Gastrocnemius medialis (tissue), 4 donors: ENCODE measurements around the gene MICOS13. TPM values are rescaled to one million over a fixed set of nuclear protein-coding genes. Genes with fewer than 3 reads are reported as not detected.

Experiments used
- ATAC-seq, 2 donors: fragments of 150-250 bp; one replicate each; pipeline ENCODE4 v1.9.1; 2016
- DNase-seq, 2 donors: peaks; one replicate each; pipeline ENCODE4 v3.0.0-alpha.2; 2019
- H3K27ac ChIP-seq, 4 donors: fragments of 200-600 bp; sonication (generic); 1 replicate in 1 of 4; 2 replicates in 3 of 4; pipeline ENCODE4 v1.5.1; 2016 to 2018; ENCODE audit warnings: mild to moderate bottlenecking in 2 of 4, moderate library complexity in 1 of 4
- H3K27me3 ChIP-seq, 3 donors: fragments of 200-600 bp; sonication (generic) in 2 of 3; 1 replicate in 1 of 3; 2 replicates in 2 of 3; pipeline versions ENCODE4 v1.5.1 to v1.6.0; 2016 to 2019; ENCODE audit warnings: mild to moderate bottlenecking in 1 of 3, moderate library complexity in 1 of 3
- H3K36me3 ChIP-seq, 2 donors: fragments of 200-600 bp; sonication (generic) in 1 of 2; one replicate each; pipeline ENCODE4 v1.5.1; 2017 to 2018
- H3K4me1 ChIP-seq, 2 donors: fragments of 200-600 bp; sonication (generic) in 1 of 2; one replicate each; pipeline ENCODE4 v1.5.1; 2016 to 2017; ENCODE audit warnings: mild to moderate bottlenecking in 2 of 2
- H3K4me3 ChIP-seq, 4 donors: fragments of 200-600 bp; sonication (generic) in 3 of 4; 1 replicate in 1 of 4; 2 replicates in 3 of 4; pipeline ENCODE4 v1.5.1; 2016 to 2019; ENCODE audit warnings: mild to moderate bottlenecking in 2 of 4
- H3K9me3 ChIP-seq, 3 donors: fragments of 200-600 bp; sonication (generic) in 2 of 3; 1 replicate in 1 of 3; 2 replicates in 2 of 3; pipeline ENCODE4 v1.5.1; 2016 to 2019
- POLR2A ChIP-seq, 2 donors: fragments of 450-650 bp; IDR thresholded peaks; one replicate each; pipeline ENCODE4 v1.6.1; 2017; ENCODE audit warnings: antibody characterized with exemption in 2 of 2, mild to moderate bottlenecking in 2 of 2, moderate library complexity in 2 of 2
- in situ Hi-C, 4 donors: fragments of 200-750 bp; cut with MboI; loops; one replicate each; pipeline versions ENCODE4 v1.15.0 to v1.8.0; 2017; ENCODE audit warnings: low sequenced_read_pairs in 4 of 4
- intact Hi-C: fragments of 100-400 bp; cut with DNase I; formaldehyde crosslinking; loops from one replicate; pipeline ENCODE4 v1.15.1; 2023; ENCODE audit warnings: low total_unique reads
- total RNA-seq, 4 donors: library from RNA; depleted of rRNA; stranded (reverse); fragments of >200 nt; gene quantifications; one replicate each; pipeline versions ENCODE4 v1.1.0 to v1.2.3, GENCODE V29; 2016
- TF ChIP-seq, protein P1 (sequence below), 5 experiments: fragments of 450-650 bp in 3 of 5; fragments of 200-600 bp in 2 of 5; sonication (generic) in 2 of 5; IDR thresholded peaks in 4 of 5; conservative IDR thresholded peaks in 1 of 5; 1 replicate in 4 of 5; 2 replicates in 1 of 5; pipeline ENCODE4 v1.5.1; 2016 to 2019; ENCODE audit warnings: antibody characterized with exemption in 5 of 5, mild to moderate bottlenecking in 3 of 5, moderate library complexity in 3 of 5

Gene MICOS13
- total RNA-seq, 4 donors from 2014 or later = 45.7 to 122 (median 74.8) TPM

DNA sequence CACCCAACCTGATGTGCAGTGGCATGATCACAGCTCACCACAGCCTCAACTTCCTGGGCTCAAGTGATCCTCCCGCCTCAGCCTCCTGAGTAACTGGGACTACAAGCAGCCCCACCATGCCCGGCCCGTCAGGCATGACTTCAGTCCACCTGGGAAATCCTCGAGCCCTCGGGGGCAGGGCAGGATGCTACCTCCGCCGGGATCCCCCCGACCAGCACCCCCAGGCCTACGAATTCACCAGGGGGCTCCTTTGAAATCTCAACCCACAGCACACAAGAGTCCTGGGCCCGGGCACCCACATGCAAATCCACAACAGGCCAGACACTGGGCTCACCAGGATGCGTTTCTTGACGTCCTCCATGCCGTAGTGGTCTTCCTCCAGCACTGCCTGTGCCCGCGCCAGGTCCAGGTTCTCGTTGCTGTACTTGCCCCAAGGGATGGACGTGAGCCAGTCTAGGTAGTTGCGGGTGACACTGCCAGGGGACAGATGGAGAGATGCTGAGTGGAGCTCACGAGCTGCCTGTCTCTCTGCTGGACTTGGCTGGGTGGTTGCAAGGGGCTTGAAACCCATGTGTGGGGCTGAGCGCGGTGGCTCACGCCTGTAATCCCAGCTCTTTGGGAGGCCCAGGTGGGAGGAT, 20.3 kb upstream of the MICOS13 start:
- H3K36me3 ChIP-seq = peaks cover 0 to 60% of the 10 kb centered on the region in 2 donors
- DNase-seq (no peak), ATAC-seq (no peak)
- intact Hi-C loops = no loop called here
- no peak overlapping the region for H3K4me3 ChIP-seq
- in situ Hi-C loops = no loop called here
- H3K27ac ChIP-seq = no peak overlapping the region
- H3K9me3 ChIP-seq = no peaks in the 10 kb centered on the region
- H3K27me3 ChIP-seq = no peaks in the 10 kb centered on the region
- TF ChIP-seq POLR2A (IDR thresholded peaks at IDR 0.05) = no peak
- TF ChIP-seq, protein P1, sequence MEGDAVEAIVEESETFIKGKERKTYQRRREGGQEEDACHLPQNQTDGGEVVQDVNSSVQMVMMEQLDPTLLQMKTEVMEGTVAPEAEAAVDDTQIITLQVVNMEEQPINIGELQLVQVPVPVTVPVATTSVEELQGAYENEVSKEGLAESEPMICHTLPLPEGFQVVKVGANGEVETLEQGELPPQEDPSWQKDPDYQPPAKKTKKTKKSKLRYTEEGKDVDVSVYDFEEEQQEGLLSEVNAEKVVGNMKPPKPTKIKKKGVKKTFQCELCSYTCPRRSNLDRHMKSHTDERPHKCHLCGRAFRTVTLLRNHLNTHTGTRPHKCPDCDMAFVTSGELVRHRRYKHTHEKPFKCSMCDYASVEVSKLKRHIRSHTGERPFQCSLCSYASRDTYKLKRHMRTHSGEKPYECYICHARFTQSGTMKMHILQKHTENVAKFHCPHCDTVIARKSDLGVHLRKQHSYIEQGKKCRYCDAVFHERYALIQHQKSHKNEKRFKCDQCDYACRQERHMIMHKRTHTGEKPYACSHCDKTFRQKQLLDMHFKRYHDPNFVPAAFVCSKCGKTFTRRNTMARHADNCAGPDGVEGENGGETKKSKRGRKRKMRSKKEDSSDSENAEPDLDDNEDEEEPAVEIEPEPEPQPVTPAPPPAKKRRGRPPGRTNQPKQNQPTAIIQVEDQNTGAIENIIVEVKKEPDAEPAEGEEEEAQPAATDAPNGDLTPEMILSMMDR (IDR thresholded peaks at IDR 0.05 in 4 of 5, conservative IDR thresholded peaks at IDR 0.05 in 1 of 5) = no peak
- H3K4me1 ChIP-seq = no peaks in the 10 kb centered on the region

DNA sequence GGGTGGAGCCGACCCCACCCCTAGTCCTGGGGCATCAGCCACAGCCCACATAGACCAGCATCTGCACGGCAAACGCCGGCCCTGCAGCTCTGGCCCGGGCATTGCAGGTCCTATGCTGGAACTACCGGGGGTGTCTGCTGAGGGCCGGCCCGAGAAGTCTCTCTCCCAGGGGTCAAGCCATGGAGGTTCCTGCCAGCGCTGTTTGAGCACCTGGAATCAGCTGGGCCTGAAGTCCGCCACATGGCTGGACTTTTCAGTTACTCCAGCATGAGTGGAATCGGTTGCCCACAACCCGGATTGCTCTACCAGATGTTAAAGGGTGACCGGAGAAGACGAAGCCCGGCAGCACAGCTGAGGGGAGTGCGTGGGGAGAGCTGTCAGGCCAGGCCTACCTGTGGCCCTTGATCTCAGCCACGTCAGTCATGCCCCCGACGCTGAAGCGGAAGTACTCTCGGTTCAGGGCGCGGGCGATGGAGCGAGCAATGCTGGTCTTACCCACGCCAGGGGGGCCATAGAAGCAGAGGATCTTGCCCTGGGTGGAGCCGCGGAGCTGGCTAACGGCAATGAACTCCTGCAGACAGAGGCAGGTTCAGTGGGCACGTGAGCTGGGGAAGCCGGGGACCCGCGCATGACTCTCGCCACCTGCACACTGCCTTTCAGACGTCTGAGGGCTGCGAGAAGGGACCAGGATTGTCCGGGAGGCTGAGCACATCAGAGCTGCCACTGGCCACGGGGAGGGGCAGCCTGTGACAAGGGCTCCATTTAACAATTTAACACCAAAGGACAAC, 18.5 kb upstream of the MICOS13 start:
- no peak for DNase-seq
- no peak for TF ChIP-seq POLR2A (IDR thresholded peaks at IDR 0.05)
- TF ChIP-seq, protein P1 (IDR thresholded peaks at IDR 0.05 in 4 of 5, conservative IDR thresholded peaks at IDR 0.05 in 1 of 5) = no peak
- Histone ChIP-seq H3K27ac (no peak overlapping the region), H3K36me3 (peaks cover 0 to 60% of the 10 kb centered on the region in 2 donors), H3K9me3 (no peaks in the 10 kb centered on the region), H3K27me3 (no peaks in the 10 kb centered on the region), H3K4me1 (no peaks in the 10 kb centered on the region), H3K4me3 (no peak overlapping the region)
- no peak for ATAC-seq
- intact Hi-C loops (no loop called here), in situ Hi-C loops (no loop called here)

DNA sequence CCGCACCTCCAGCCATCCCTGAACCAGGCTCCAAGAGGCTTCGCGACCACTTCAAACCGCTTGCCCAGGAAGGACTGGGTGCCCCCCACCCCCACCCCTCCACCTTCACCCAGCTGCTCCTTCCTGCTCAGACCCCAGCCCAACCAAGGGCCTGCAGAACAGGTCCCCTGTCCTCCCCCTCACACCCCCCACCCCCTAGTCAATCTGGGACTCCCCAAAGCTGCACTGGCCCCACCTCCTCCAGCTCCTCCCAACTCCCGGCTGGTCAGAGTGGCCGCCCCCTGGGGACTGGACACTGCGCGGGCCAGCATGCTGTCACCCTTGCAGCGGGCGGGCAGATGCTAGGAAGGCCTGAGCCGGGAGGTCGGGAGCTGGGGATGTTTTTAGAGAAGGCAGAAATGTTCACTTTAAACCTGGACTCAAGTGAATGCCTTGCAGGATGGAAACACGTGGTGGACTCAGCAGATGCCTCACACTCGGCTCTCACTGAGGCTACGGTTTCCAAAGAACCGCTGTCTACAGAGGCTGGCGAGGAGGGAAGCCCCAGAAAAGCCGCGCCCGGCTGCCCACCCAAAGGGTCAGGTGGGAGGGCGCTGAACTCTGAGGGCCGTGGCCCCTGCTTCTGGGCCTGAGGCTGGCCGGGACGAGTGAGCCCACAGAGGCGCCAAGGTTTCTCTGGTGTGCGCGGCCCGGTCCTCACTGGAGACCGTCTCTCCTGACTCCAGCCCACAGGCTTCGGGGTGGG, 17.7 kb upstream of the MICOS13 start:
- H3K4me3 ChIP-seq = no peak overlapping the region
- TF ChIP-seq POLR2A (IDR thresholded peaks at IDR 0.05) = no peak
- TF ChIP-seq, protein P1 (IDR thresholded peaks at IDR 0.05 in 4 of 5, conservative IDR thresholded peaks at IDR 0.05 in 1 of 5) = no peak
- H3K27ac ChIP-seq = no peak overlapping the region
- DNase-seq (no peak), ATAC-seq (no peak)
- intact Hi-C loops = no loop called here
- H3K36me3 ChIP-seq = peaks cover 0 to 60% of the 10 kb centered on the region in 2 donors
- H3K4me1 ChIP-seq = no peaks in the 10 kb centered on the region
- in situ Hi-C loops = no loop called here
- no peaks in the 10 kb centered on the region for H3K9me3 ChIP-seq
- no peaks in the 10 kb centered on the region for H3K27me3 ChIP-seq

DNA sequence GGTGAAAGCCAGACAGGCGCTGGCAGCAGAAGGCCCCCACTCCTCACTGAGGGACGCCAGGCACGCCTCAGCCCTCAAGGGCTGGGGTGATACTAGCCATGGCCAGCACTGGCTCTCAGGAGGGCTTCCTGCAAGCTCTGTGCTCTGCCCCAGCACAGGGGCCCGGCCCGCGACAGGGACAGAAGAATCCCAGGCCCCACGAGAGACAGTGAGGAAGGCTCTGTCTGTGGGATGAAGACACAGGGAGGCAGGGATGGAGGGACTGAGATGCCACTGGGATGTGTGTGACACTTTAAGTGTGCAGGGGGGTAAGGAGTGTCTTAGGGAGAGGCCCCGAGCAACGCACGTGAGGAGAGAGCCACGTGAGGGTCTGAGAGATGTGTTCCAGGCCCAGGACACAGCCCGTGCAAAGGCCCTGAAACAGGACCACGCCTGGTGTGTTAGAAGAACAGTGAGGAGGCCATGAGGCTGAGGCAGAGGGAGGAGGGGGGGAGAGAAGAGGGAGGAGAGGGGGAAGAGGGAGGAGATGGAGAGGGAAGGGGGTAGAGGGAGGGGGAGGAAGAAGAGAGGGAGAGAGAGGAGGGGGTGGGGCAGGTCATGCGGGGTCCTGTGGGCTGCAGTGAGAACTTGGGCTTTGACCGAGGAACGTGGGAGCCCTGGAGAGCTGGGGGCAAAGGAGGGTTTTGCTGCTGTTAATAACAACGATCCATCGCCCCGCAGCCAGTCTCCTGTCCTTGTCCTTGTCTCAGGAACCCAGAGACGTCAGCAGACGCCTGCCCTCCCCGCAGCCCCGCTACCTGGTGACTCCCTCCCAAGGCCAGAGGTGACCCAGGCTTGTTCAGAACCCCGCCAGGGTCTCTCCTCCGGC, 16.9 kb upstream of the MICOS13 start:
- H3K4me3 ChIP-seq = no peak overlapping the region
- H3K27ac ChIP-seq = no peak overlapping the region
- no peaks in the 10 kb centered on the region for H3K27me3 ChIP-seq
- ATAC-seq (no peak), DNase-seq (no peak)
- peaks cover 0 to 67% of the 10 kb centered on the region in 2 donors for H3K36me3 ChIP-seq
- in situ Hi-C loops (no loop called here), intact Hi-C loops (no loop called here)
- no peaks in the 10 kb centered on the region for H3K9me3 ChIP-seq
- TF ChIP-seq, protein P1 (IDR thresholded peaks at IDR 0.05 in 4 of 5, conservative IDR thresholded peaks at IDR 0.05 in 1 of 5) = no peak
- TF ChIP-seq POLR2A (IDR thresholded peaks at IDR 0.05) = no peak
- H3K4me1 ChIP-seq = peaks cover 0 to under 1% of the 10 kb centered on the region in 2 donors
